ENCODE data around the gene NPLOC4. TPM values are rescaled to one million over a fixed set of nuclear protein-coding genes. Genes with fewer than 3 reads are reported as not detected.

NPLOC4 gene
- total RNA-seq, 1 donor from 2014 or later: 137 TPM

- Mint-ChIP-seq H3K27ac (ENCODE audit: unreplicated experiment) (no peak overlapping the region), H3K27me3 (ENCODE audit: unreplicated experiment) (peaks cover 2% of the 10 kb centered on the region), H3K4me1 (ENCODE audit: low read depth, unreplicated experiment) (peaks cover 18% of the 10 kb centered on the region), H3K36me3 (ENCODE audit: unreplicated experiment) (no peaks in the 10 kb centered on the region), H3K4me3 (ENCODE audit: unreplicated experiment) (no peak overlapping the region), H3K9me3 (ENCODE audit: unreplicated experiment) (peaks cover 4% of the 10 kb centered on the region)
- DNase-seq: no peak
- TF ChIP-seq CTCF (IDR thresholded peaks at IDR 0.05; ENCODE audit: partially characterized antibody, unreplicated experiment): no peak
Observed at GRCh38 chr17:81664051-81664470, 27.1 kb upstream of the NPLOC4 start.

GRCh38 chr17:81662002-81662401 is 25.1 kb upstream of the NPLOC4 start:
- Mint-ChIP-seq H3K9me3 (ENCODE audit: unreplicated experiment) (peaks cover 4% of the 10 kb centered on the region), H3K27me3 (ENCODE audit: unreplicated experiment) (peaks cover under 1% of the 10 kb centered on the region), H3K4me3 (ENCODE audit: unreplicated experiment) (no peak overlapping the region), H3K4me1 (ENCODE audit: low read depth, unreplicated experiment) (peaks cover 13% of the 10 kb centered on the region), H3K27ac (ENCODE audit: unreplicated experiment) (no peak overlapping the region), H3K36me3 (ENCODE audit: unreplicated experiment) (no peaks in the 10 kb centered on the region)
- no peak for TF ChIP-seq CTCF (IDR thresholded peaks at IDR 0.05; ENCODE audit: partially characterized antibody, unreplicated experiment)
- DNase-seq: no peak

GRCh38 chr17:81660441-81660840 is 23.5 kb upstream of the NPLOC4 start:
- Mint-ChIP-seq H3K9me3 (ENCODE audit: unreplicated experiment) (peaks cover 4% of the 10 kb centered on the region), H3K36me3 (ENCODE audit: unreplicated experiment) (no peaks in the 10 kb centered on the region), H3K4me3 (ENCODE audit: unreplicated experiment) (no peak overlapping the region), H3K27ac (ENCODE audit: unreplicated experiment) (no peak overlapping the region), H3K4me1 (ENCODE audit: low read depth, unreplicated experiment) (peaks cover 5% of the 10 kb centered on the region), H3K27me3 (ENCODE audit: unreplicated experiment) (no peaks in the 10 kb centered on the region)
- no peak for TF ChIP-seq CTCF (IDR thresholded peaks at IDR 0.05; ENCODE audit: partially characterized antibody, unreplicated experiment)
- no peak for DNase-seq

GRCh38 chr17:81659038-81659437 is 22.1 kb upstream of the NPLOC4 start:
- Mint-ChIP-seq H3K9me3 (ENCODE audit: unreplicated experiment) (peaks cover 3% of the 10 kb centered on the region), H3K4me1 (ENCODE audit: low read depth, unreplicated experiment) (peaks cover 3% of the 10 kb centered on the region), H3K4me3 (ENCODE audit: unreplicated experiment) (no peak overlapping the region), H3K36me3 (ENCODE audit: unreplicated experiment) (no peaks in the 10 kb centered on the region), H3K27ac (ENCODE audit: unreplicated experiment) (no peak overlapping the region), H3K27me3 (ENCODE audit: unreplicated experiment) (no peaks in the 10 kb centered on the region)
- no peak for DNase-seq
- TF ChIP-seq CTCF (IDR thresholded peaks at IDR 0.05; ENCODE audit: partially characterized antibody, unreplicated experiment): no peak

GRCh38 chr17:81656835-81657234 is 19.9 kb upstream of the NPLOC4 start:
- no peak for TF ChIP-seq CTCF (IDR thresholded peaks at IDR 0.05; ENCODE audit: partially characterized antibody, unreplicated experiment)
- Mint-ChIP-seq H3K4me3 (ENCODE audit: unreplicated experiment) (no peak overlapping the region), H3K27ac (ENCODE audit: unreplicated experiment) (no peak overlapping the region), H3K4me1 (ENCODE audit: low read depth, unreplicated experiment) (peaks cover 4% of the 10 kb centered on the region), H3K36me3 (ENCODE audit: unreplicated experiment) (no peaks in the 10 kb centered on the region), H3K27me3 (ENCODE audit: unreplicated experiment) (peaks cover 4% of the 10 kb centered on the region), H3K9me3 (ENCODE audit: unreplicated experiment) (peaks cover 2% of the 10 kb centered on the region)
- DNase-seq: no peak
